Fibroblast of upper back skin (primary cell): ENCODE measurements around the gene LRTM1.

Source experiments
- DNase-seq: peaks from one replicate; pipeline ENCODE4 v3.0.0-alpha.2; 2013

The LRTM1 gene

GRCh38 chr3:54889731-54890130 is 38.1 kb downstream of the LRTM1 start:
- no peak for DNase-seq

- peak; percentile 40 for DNase-seq
Measured at GRCh38 chr3:54888873-54889272, 39.0 kb downstream of the LRTM1 start.

GRCh38 chr3:54888162-54888561 is 39.7 kb downstream of the LRTM1 start:
- DNase-seq = no peak

GRCh38 chr3:54882129-54882833 is 45.6 kb downstream of the LRTM1 start:
- peak; percentile 96 for DNase-seq

GRCh38 chr3:54878145-54878544 is 49.7 kb downstream of the LRTM1 start:
- DNase-seq = peak; percentile 50

GRCh38 chr3:54877730-54878129 is 50.1 kb downstream of the LRTM1 start:
- peak; percentile 63 for DNase-seq

- DNase-seq = no peak
Measured at GRCh38 chr3:54876694-54877093, 51.2 kb downstream of the LRTM1 start.

- no peak for DNase-seq
Measured at GRCh38 chr3:54875596-54876268, 52.1 kb downstream of the LRTM1 start.

GRCh38 chr3:54874816-54875556 is 52.9 kb downstream of the LRTM1 start:
- DNase-seq = no peak

- no peak for DNase-seq
Measured at GRCh38 chr3:54873059-54874010, 54.5 kb downstream of the LRTM1 start.

- no peak for DNase-seq
Measured at GRCh38 chr3:54871867-54872266, 56.0 kb downstream of the LRTM1 start.

GRCh38 chr3:54870423-54870822 is 57.4 kb downstream of the LRTM1 start:
- peak; percentile 98 for DNase-seq
